GM23338 (cell line): ENCODE measurements around the gene CACNB4. TPM values are rescaled to one million over a fixed set of nuclear protein-coding genes. Genes with fewer than 3 reads are reported as not detected.

Source experiments
- ATAC-seq: fragments of 200-7000 bp; cut with Tn5 transposase; 3 replicates; pipeline ENCODE4 v1.9.1; 2020
- DNase-seq: peaks from one replicate; pipeline ENCODE4 v3.0.0-alpha.2; 2015; ENCODE audit warnings: low spot score
- H2AFZ ChIP-seq: fragments of 200-600 bp; sonication (generic); 2 replicates; pipeline ENCODE4 v1.8.0; 2016; ENCODE audit warnings: antibody characterized with exemption, mild to moderate bottlenecking, moderate library complexity
- H3F3A ChIP-seq: fragments of 200-600 bp; sonication (generic); replicated peaks from 2 replicates; pipeline ENCODE4 v1.8.0; 2017; ENCODE audit warnings: antibody characterized with exemption, mixed run types, low read depth
- H3K27ac ChIP-seq: fragments of 200-600 bp; sonication (generic); 2 replicates; pipeline ENCODE4 v1.6.1; 2016; ENCODE audit warnings: low read depth
- H3K27me3 ChIP-seq: fragments of 200-600 bp; sonication (generic); 2 replicates; pipeline ENCODE4 v1.8.0; 2016; ENCODE audit warnings: mild to moderate bottlenecking, mixed run types, moderate library complexity; ENCODE audit not compliant: insufficient read depth
- H3K36me3 ChIP-seq: fragments of 200-600 bp; sonication (generic); 2 replicates; pipeline ENCODE4 v1.8.0; 2016; ENCODE audit warnings: mild to moderate bottlenecking; ENCODE audit not compliant: insufficient read depth
- H3K4me1 ChIP-seq: fragments of 200-600 bp; sonication (generic); 2 replicates; pipeline ENCODE4 v1.8.0; 2016; ENCODE audit warnings: mild to moderate bottlenecking, moderate library complexity; ENCODE audit not compliant: insufficient read depth
- H3K4me2 ChIP-seq: fragments of 200-600 bp; sonication (generic); 2 replicates; pipeline ENCODE4 v1.7.1; 2017; ENCODE audit warnings: mixed run types
- H3K4me3 ChIP-seq: fragments of 200-600 bp; sonication (generic); 2 replicates; pipeline ENCODE4 v1.6.1; 2016; ENCODE audit warnings: mixed run types
- H3K79me2 ChIP-seq: fragments of 200-600 bp; sonication (generic); replicated peaks from 2 replicates; pipeline ENCODE4 v1.8.0; 2017; ENCODE audit warnings: mild to moderate bottlenecking; ENCODE audit not compliant: insufficient read depth
- H3K9me2 ChIP-seq: fragments of 200-600 bp; sonication (generic); 2 replicates; pipeline ENCODE4 v1.8.0; 2017; ENCODE audit not compliant: insufficient read depth
- H4K20me1 ChIP-seq: fragments of 200-600 bp; sonication (generic); replicated peaks from 2 replicates; pipeline ENCODE4 v1.8.0; 2017; ENCODE audit warnings: mild to moderate bottlenecking; ENCODE audit not compliant: insufficient read depth
- H3K27ac Mint-ChIP-seq: 2 replicates; pipeline ENCODE4 v1.8.0; 2020; ENCODE audit warnings: inconsistent platforms, mild to moderate bottlenecking, moderate library complexity, mixed read lengths
- H3K27me3 Mint-ChIP-seq: 3 replicates; pipeline ENCODE4 v1.8.0; 2022; ENCODE audit warnings: low read depth, mild to moderate bottlenecking, moderate library complexity, mixed read lengths, inconsistent platforms; ENCODE audit not compliant: insufficient read depth, poor library complexity
- H3K36me3 Mint-ChIP-seq: 3 replicates; pipeline ENCODE4 v1.8.0; 2021; ENCODE audit warnings: low read depth, mild to moderate bottlenecking, inconsistent platforms, moderate library complexity, mixed read lengths
- H3K4me1 Mint-ChIP-seq: 3 replicates; pipeline ENCODE4 v1.8.0; 2020; ENCODE audit warnings: mild to moderate bottlenecking, inconsistent platforms, mixed read lengths
- H3K4me3 Mint-ChIP-seq: 3 replicates; pipeline ENCODE4 v1.8.0; 2021; ENCODE audit warnings: moderate library complexity, mild to moderate bottlenecking, inconsistent platforms, mixed read lengths
- H3K9me3 Mint-ChIP-seq: 3 replicates; pipeline ENCODE4 v1.8.0; 2020; ENCODE audit warnings: moderate library complexity, mild to moderate bottlenecking, inconsistent platforms, mixed read lengths
- ETS1 ChIP-seq: IDR thresholded peaks from 2 replicates; pipeline ENCODE4 v1.6.1; 2016; ENCODE audit warnings: antibody characterized with exemption
- EZH2 ChIP-seq: fragments of 200-600 bp; sonication (generic); IDR thresholded peaks from one replicate; pipeline ENCODE4 v1.8.0; 2017; ENCODE audit warnings: antibody characterized with exemption, mild to moderate bottlenecking, low read depth; ENCODE audit not compliant: unreplicated experiment
- JUNB ChIP-seq: IDR thresholded peaks from one replicate; pipeline ENCODE4 v1.6.1; 2016; ENCODE audit warnings: antibody characterized with exemption; ENCODE audit not compliant: unreplicated experiment
- NANOG ChIP-seq: IDR thresholded peaks from 2 replicates; pipeline ENCODE4 v1.6.1; 2016; ENCODE audit warnings: antibody characterized with exemption, borderline replicate concordance
- POLR2AphosphoS5 ChIP-seq: IDR thresholded peaks from 2 replicates; pipeline ENCODE4 v1.6.1; 2016; ENCODE audit warnings: antibody characterized with exemption, low read depth
- REST ChIP-seq: IDR thresholded peaks from one replicate; pipeline ENCODE4 v1.6.1; 2018; ENCODE audit warnings: antibody characterized with exemption; ENCODE audit not compliant: unreplicated experiment
- STAT1 ChIP-seq: IDR thresholded peaks from one replicate; pipeline ENCODE4 v1.6.1; 2016; ENCODE audit warnings: antibody characterized with exemption; ENCODE audit not compliant: unreplicated experiment
- polyA plus RNA-seq: library from polyadenylated mRNA; unstranded; fragments of >200 nt; fragmentation: Nextera tagmentation; extraction: Ambion mirVana; gene quantifications from 2 replicates; pipeline ENCODE4 v1.2.1, GENCODE V29; 2016
- total RNA-seq: library from RNA; depleted of rRNA; stranded (reverse); fragments of >200 nt; shearing (Covaris generic); gene quantifications from 2 replicates; pipeline ENCODE4 v1.2.3, GENCODE V29; 2014
- TF ChIP-seq, protein P1 (sequence below), 2 experiments: fragments of 200-600 bp in 1 of 2; sonication (generic) in 1 of 2; conservative IDR thresholded peaks; 2 replicates each; pipeline versions ENCODE4 v1.5.1 to v1.6.1; 2016 to 2017; ENCODE audit warnings: antibody characterized with exemption in 2 of 2, low read depth in 2 of 2, mild to moderate bottlenecking in 2 of 2, moderate library complexity in 1 of 2
- TF ChIP-seq, protein P2 (sequence below): fragments of 250-450 bp; sonication (Bioruptor Pico); IDR thresholded peaks from 2 replicates; pipeline ENCODE4 v1.5.0; 2020; ENCODE audit warnings: mild to moderate bottlenecking, moderate library complexity

CACNB4 gene
- total and polyA plus RNA-seq, 2 experiments from 2014 or later = 4.0 to 9.8 TPM

DNA sequence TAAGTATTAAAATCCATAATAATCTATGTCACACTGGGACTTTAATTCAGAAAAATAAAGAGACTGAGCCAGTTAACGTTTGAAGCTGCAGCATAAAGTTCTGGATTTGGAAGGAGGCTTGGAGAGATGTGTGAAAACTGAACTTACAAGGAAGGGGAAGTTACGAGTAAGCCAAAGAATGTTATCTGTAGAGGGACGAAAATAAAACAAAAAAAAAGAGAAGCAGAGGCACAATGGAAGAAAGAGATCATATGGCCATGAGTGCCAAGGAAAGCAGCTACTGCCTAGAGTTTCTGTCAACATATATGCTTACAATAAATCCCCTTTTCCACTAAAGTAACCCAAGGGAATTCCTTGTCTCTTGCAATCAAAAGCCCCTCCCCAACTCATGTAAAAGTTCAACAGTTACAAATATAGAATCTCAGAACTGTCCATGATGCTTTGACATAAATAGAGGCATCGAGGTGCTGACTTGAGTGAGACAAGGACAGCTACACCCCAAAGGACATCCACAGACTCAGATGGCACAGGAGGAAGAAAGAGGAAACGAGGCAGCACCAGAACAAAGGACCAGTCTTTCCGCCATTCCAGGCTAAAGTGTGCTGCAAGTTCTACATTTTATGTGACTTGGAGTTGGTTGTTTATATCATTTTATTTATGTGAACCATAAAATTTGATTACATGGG is 254.5 kb downstream of the CACNB4 start:
- no peak for DNase-seq
- Mint-ChIP-seq H3K36me3 (no peaks in the 10 kb centered on the region), H3K4me1 (no peaks in the 10 kb centered on the region), H3K4me3 (no peak overlapping the region), H3K27me3 (no peaks in the 10 kb centered on the region), H3K9me3 (no peaks in the 10 kb centered on the region), H3K27ac (no peak overlapping the region)
- no peaks in the 10 kb centered on the region for H3K9me2 ChIP-seq
- H4K20me1 ChIP-seq = no peaks in the 10 kb centered on the region
- H3K79me2 ChIP-seq = no peaks in the 10 kb centered on the region
- no peak overlapping the region for H3K4me2 ChIP-seq
- no peaks in the 10 kb centered on the region for H3K4me1 ChIP-seq
- no peak overlapping the region for H3K27ac ChIP-seq
- no peak overlapping the region for H2AFZ ChIP-seq
- H3F3A ChIP-seq = no peaks in the 10 kb centered on the region
- no peaks in the 10 kb centered on the region for H3K27me3 ChIP-seq
- no peaks in the 10 kb centered on the region for H3K36me3 ChIP-seq
- no peak overlapping the region for H3K4me3 ChIP-seq
- no peak for TF ChIP-seq ETS1
- no peak for TF ChIP-seq NANOG
- no peak for TF ChIP-seq POLR2AphosphoS5
- no peak for TF ChIP-seq JUNB
- TF ChIP-seq STAT1 = no peak
- no peak for ATAC-seq

- Mint-ChIP-seq H3K27me3 (no peaks in the 10 kb centered on the region), H3K4me1 (no peaks in the 10 kb centered on the region), H3K9me3 (no peaks in the 10 kb centered on the region), H3K36me3 (no peaks in the 10 kb centered on the region), H3K27ac (no peak overlapping the region), H3K4me3 (no peak overlapping the region)
- Histone ChIP-seq H2AFZ (no peak overlapping the region), H3K9me2 (no peaks in the 10 kb centered on the region), H3K79me2 (no peaks in the 10 kb centered on the region), H3K27ac (no peak overlapping the region), H4K20me1 (no peaks in the 10 kb centered on the region), H3K27me3 (no peaks in the 10 kb centered on the region), H3K4me1 (no peaks in the 10 kb centered on the region), H3F3A (no peaks in the 10 kb centered on the region), H3K4me2 (no peak overlapping the region), H3K4me3 (no peak overlapping the region), H3K36me3 (no peaks in the 10 kb centered on the region)
- TF ChIP-seq EZH2 (no peak), REST (no peak), POLR2AphosphoS5 (no peak), NANOG (no peak)
- TF ChIP-seq, protein P1, sequence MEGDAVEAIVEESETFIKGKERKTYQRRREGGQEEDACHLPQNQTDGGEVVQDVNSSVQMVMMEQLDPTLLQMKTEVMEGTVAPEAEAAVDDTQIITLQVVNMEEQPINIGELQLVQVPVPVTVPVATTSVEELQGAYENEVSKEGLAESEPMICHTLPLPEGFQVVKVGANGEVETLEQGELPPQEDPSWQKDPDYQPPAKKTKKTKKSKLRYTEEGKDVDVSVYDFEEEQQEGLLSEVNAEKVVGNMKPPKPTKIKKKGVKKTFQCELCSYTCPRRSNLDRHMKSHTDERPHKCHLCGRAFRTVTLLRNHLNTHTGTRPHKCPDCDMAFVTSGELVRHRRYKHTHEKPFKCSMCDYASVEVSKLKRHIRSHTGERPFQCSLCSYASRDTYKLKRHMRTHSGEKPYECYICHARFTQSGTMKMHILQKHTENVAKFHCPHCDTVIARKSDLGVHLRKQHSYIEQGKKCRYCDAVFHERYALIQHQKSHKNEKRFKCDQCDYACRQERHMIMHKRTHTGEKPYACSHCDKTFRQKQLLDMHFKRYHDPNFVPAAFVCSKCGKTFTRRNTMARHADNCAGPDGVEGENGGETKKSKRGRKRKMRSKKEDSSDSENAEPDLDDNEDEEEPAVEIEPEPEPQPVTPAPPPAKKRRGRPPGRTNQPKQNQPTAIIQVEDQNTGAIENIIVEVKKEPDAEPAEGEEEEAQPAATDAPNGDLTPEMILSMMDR (conservative IDR thresholded peaks at IDR 0.05; ENCODE audit: low read depth in 2 of 2) = no peak
- TF ChIP-seq, protein P2, sequence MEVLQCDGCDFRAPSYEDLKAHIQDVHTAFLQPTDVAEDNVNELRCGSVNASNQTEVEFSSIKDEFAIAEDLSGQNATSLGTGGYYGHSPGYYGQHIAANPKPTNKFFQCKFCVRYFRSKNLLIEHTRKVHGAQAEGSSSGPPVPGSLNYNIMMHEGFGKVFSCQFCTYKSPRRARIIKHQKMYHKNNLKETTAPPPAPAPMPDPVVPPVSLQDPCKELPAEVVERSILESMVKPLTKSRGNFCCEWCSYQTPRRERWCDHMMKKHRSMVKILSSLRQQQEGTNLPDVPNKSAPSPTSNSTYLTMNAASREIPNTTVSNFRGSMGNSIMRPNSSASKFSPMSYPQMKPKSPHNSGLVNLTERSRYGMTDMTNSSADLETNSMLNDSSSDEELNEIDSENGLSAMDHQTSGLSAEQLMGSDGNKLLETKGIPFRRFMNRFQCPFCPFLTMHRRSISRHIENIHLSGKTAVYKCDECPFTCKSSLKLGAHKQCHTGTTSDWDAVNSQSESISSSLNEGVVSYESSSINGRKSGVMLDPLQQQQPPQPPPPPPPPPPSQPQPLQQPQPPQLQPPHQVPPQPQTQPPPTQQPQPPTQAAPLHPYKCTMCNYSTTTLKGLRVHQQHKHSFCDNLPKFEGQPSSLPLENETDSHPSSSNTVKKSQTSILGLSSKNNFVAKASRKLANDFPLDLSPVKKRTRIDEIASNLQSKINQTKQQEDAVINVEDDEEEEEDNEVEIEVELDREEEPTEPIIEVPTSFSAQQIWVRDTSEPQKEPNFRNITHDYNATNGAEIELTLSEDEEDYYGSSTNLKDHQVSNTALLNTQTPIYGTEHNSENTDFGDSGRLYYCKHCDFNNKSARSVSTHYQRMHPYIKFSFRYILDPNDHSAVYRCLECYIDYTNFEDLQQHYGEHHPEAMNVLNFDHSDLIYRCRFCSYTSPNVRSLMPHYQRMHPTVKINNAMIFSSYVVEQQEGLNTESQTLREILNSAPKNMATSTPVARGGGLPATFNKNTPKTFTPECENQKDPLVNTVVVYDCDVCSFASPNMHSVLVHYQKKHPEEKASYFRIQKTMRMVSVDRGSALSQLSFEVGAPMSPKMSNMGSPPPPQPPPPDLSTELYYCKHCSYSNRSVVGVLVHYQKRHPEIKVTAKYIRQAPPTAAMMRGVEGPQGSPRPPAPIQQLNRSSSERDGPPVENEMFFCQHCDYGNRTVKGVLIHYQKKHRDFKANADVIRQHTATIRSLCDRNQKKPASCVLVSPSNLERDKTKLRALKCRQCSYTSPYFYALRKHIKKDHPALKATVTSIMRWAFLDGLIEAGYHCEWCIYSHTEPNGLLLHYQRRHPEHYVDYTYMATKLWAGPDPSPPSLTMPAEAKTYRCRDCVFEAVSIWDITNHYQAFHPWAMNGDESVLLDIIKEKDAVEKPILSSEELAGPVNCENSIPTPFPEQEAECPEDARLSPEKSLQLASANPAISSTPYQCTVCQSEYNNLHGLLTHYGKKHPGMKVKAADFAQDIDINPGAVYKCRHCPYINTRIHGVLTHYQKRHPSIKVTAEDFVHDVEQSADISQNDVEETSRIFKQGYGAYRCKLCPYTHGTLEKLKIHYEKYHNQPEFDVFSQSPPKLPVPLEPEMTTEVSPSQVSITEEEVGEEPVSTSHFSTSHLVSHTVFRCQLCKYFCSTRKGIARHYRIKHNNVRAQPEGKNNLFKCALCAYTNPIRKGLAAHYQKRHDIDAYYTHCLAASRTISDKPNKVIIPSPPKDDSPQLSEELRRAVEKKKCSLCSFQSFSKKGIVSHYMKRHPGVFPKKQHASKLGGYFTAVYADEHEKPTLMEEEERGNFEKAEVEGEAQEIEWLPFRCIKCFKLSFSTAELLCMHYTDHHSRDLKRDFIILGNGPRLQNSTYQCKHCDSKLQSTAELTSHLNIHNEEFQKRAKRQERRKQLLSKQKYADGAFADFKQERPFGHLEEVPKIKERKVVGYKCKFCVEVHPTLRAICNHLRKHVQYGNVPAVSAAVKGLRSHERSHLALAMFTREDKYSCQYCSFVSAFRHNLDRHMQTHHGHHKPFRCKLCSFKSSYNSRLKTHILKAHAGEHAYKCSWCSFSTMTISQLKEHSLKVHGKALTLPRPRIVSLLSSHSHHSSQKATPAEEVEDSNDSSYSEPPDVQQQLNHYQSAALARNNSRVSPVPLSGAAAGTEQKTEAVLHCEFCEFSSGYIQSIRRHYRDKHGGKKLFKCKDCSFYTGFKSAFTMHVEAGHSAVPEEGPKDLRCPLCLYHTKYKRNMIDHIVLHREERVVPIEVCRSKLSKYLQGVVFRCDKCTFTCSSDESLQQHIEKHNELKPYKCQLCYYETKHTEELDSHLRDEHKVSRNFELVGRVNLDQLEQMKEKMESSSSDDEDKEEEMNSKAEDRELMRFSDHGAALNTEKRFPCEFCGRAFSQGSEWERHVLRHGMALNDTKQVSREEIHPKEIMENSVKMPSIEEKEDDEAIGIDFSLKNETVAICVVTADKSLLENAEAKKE (CRISPR knock-in tag) = no peak
- ATAC-seq (no peak), DNase-seq (no peak)
These were observed 255.2 kb downstream of the CACNB4 start for GRCh38 chr2:151843691-151844061.
